HepG2 (cell line): ENCODE data around the gene AUTS2. TPM values are rescaled to one million over a fixed set of nuclear protein-coding genes. Genes with fewer than 3 reads are reported as not detected.
A peak's percentile ranks its signal among the peaks of the same experiment; 100 is the strongest.
"Not testable (repeated sequence)": the region's sequence is repeated elsewhere in the genome, so short reads cannot be mapped to it uniquely, and the experiment has no call there.

Source experiments
- ATAC-seq: fragments of 200-7000 bp; cut with Tn5 transposase; 3 replicates; pipeline ENCODE4 v1.9.1; 2020; ENCODE audit warnings: mild to moderate bottlenecking, moderate library complexity
- BruUV-seq: library from RNA; stranded (reverse); fragments of 400-500 nt; replicated peaks from 2 replicates; lab custom pipeline; 2021; lab: Mats Ljungman, UMichigan
- CTCF ChIA-PET: fragments of 300-600 bp; formaldehyde crosslinking; extraction: SDS; loops from one replicate; lab custom pipeline; 2021; ENCODE audit warnings: low total read pairs, inconsistent platforms, low intra/inter-chr PET ratio; lab: Yijun Ruan, JAX
- POLR2A ChIA-PET: fragments of 350-600 bp; sonication (Branson Sonifier 250); formaldehyde crosslinking; loops from one replicate; lab custom pipeline; 2020; ENCODE audit warnings: antibody characterized with exemption, inconsistent platforms; lab: Yijun Ruan, JAX
- DNase-seq: peaks from one replicate; pipeline ENCODE4 v3.0.0-alpha.2; 2015; ENCODE audit warnings: low spot score
- FAIRE-seq: peaks from 3 replicates; lab custom pipeline; 2011; peaks lifted over from hg19 to GRCh38; lab: Jason Lieb, UNC
- H2AFZ ChIP-seq: one replicate; pipeline ENCODE4 v1.6.1; 2011; ENCODE audit warnings: low read length, inconsistent platforms
- H3K27ac ChIP-seq: fragments of 300-600 bp; 3 replicates; pipeline ENCODE4 v1.8.0; 2011; ENCODE audit warnings: mixed run types, mild to moderate bottlenecking, mixed read lengths, low read length, inconsistent platforms; ENCODE audit not compliant: insufficient read depth; ENCODE audit errors: extremely low read length
- H3K27me3 ChIP-seq, 2 experiments: fragments of 200-600 bp in 1 of 2; 2 replicates in 1 of 2; 3 replicates in 1 of 2; pipeline versions ENCODE4 v1.6.0 to v1.8.0; 2011; ENCODE audit warnings: low read length in 2 of 2, mild to moderate bottlenecking in 2 of 2, moderate library complexity in 2 of 2, inconsistent platforms in 1 of 2; ENCODE audit not compliant: insufficient read depth in 2 of 2, control insufficient read depth in 1 of 2
- H3K36me3 ChIP-seq, 2 experiments: fragments of 200-600 bp in 1 of 2; replicated peaks in 1 of 2; 2 replicates in 1 of 2; 3 replicates in 1 of 2; pipeline versions ENCODE4 v1.5.1 to v1.8.0; 2011; ENCODE audit warnings: low read length in 2 of 2, inconsistent platforms in 1 of 2; ENCODE audit not compliant: insufficient read depth in 2 of 2, control insufficient read depth in 1 of 2
- H3K4me1 ChIP-seq: 2 replicates; pipeline ENCODE4 v1.5.1; 2012; ENCODE audit warnings: low read length, inconsistent platforms; ENCODE audit not compliant: insufficient read depth
- H3K4me2 ChIP-seq: 2 replicates; pipeline ENCODE4 v1.6.0; 2011; ENCODE audit warnings: low read depth, low read length, inconsistent platforms
- H3K4me3 ChIP-seq, 3 experiments: fragments of 200-600 bp in 1 of 3; sonication (generic), shearing (Covaris generic) in 1 of 3; replicated peaks in 1 of 3; 2 replicates each; pipeline ENCODE4 v1.5.1; 2011 to 2016; ENCODE audit warnings: low read length in 3 of 3, inconsistent platforms in 2 of 3, low read depth in 2 of 3, mild to moderate bottlenecking in 2 of 3, control low read depth in 1 of 3, mixed read lengths in 1 of 3; ENCODE audit not compliant: insufficient read depth in 1 of 3
- H3K79me2 ChIP-seq: one replicate; pipeline ENCODE4 v1.6.1; 2011; ENCODE audit warnings: low read length, inconsistent platforms; ENCODE audit not compliant: insufficient read depth
- H3K9ac ChIP-seq: 2 replicates; pipeline ENCODE4 v1.6.0; 2011; ENCODE audit warnings: mild to moderate bottlenecking, low read depth, low read length, inconsistent platforms; ENCODE audit not compliant: insufficient read depth
- H3K9me3 ChIP-seq: 2 replicates; pipeline ENCODE4 v1.5.1; 2012; ENCODE audit warnings: mild to moderate bottlenecking, low read length
- H4K20me1 ChIP-seq: 2 replicates; pipeline ENCODE4 v1.6.0; 2011; ENCODE audit warnings: inconsistent platforms, mild to moderate bottlenecking, low read length, moderate library complexity; ENCODE audit not compliant: insufficient read depth
- ERF ChIP-seq: IDR thresholded peaks from 2 replicates; pipeline ENCODE4 v1.6.1; 2018; ENCODE audit warnings: missing biosample characterization, missing genetic modification reagents
- HOXA9 ChIP-seq: sonication (generic); formaldehyde crosslinking; IDR thresholded peaks from 2 replicates; pipeline ENCODE4 v1.8.1; 2022; ENCODE audit warnings: missing genetic modification reagents, mild to moderate bottlenecking, moderate library complexity, borderline replicate concordance
- MAFF ChIP-seq: IDR thresholded peaks from 2 replicates; pipeline ENCODE4 v1.6.1; 2011; ENCODE audit warnings: low read depth, low read length, improper control_type of control experiment
- MAFK ChIP-seq, 2 experiments: IDR thresholded peaks in 1 of 2; conservative IDR thresholded peaks in 1 of 2; 2 replicates each; pipeline ENCODE4 v1.6.1; 2011; ENCODE audit warnings: improper control_type of control experiment in 2 of 2, low read length in 2 of 2
- NFYB ChIP-seq: sonication (generic); formaldehyde crosslinking; IDR thresholded peaks from 2 replicates; pipeline ENCODE4 v1.4.0; 2020; ENCODE audit warnings: missing genetic modification reagents
- NRL ChIP-seq: sonication (generic); formaldehyde crosslinking; IDR thresholded peaks from 2 replicates; pipeline ENCODE4 v1.5.0; 2020; ENCODE audit warnings: missing genetic modification reagents, mild to moderate bottlenecking, moderate library complexity, borderline replicate concordance
- RBFOX2 ChIP-seq: fragments of 200-400 bp; formaldehyde crosslinking; IDR thresholded peaks from 2 replicates; pipeline ENCODE4 v1.6.1; 2017; ENCODE audit warnings: low read depth, mild to moderate bottlenecking, low read length
- SMC3 ChIP-seq: IDR thresholded peaks from 2 replicates; pipeline ENCODE4 v1.6.1; 2011; ENCODE audit warnings: low read length, improper control_type of control experiment
- STAG1 ChIP-seq: sonication (generic); formaldehyde crosslinking; IDR thresholded peaks from 2 replicates; pipeline ENCODE4 v1.4.0; 2020; ENCODE audit warnings: missing genetic modification reagents
- ZNF605 ChIP-seq: sonication (generic); formaldehyde crosslinking; IDR thresholded peaks from 2 replicates; pipeline ENCODE4 v1.8.0; 2022; ENCODE audit warnings: mild to moderate bottlenecking, missing genetic modification reagents
- WGBS: methylation state at CpG from one replicate; pipeline ENCODE4 v1.1.6; 2017; ENCODE audit warnings: low lambda C conversion rate; 5-methylcytosine and 5-hydroxymethylcytosine counted together
- in situ Hi-C: cut with HindIII; loops from 2 replicates; pipeline ENCODE4 v1.10.0; 2017; ENCODE audit warnings: low pct_unique_long_range_greater_than_20kb; ENCODE audit not compliant: extremely low pct_ligation_motif_present
- intact Hi-C: fragments of 100-400 bp; cut with micrococcal nuclease; formaldehyde crosslinking; loops from one replicate; pipeline ENCODE4 v1.10.0; 2022; ENCODE audit not compliant: unreplicated experiment
- polyA plus RNA-seq, 8 experiments: library from polyadenylated mRNA; depleted of rRNA in 3 of 8; stranded (reverse) in 7 of 8; unstranded in 1 of 8; fragments of >200 nt; fragmentation: Illumina TruSeq in 4 of 8; extraction: Trizol in 4 of 8; gene quantifications; 2 replicates each; pipeline versions ENCODE4 v1.2.1 to v1.2.3, GENCODE V29; 2011 to 2016; ENCODE audit warnings: low read depth in 4 of 8, missing spikeins in 1 of 8, mixed read lengths in 1 of 8; ENCODE audit not compliant: insufficient read depth in 1 of 8
- total RNA-seq, 5 experiments: library from RNA; depleted of rRNA; stranded (reverse); fragments of >200 nt; fragmentation: Illumina TruSeq; extraction: Trizol; gene quantifications; 2 replicates each; pipeline ENCODE4 v1.2.3, GENCODE V29; 2016; ENCODE audit warnings: low read depth in 1 of 5
- TF ChIP-seq, protein P1 (sequence below): IDR thresholded peaks from 2 replicates; pipeline ENCODE4 v1.6.1; 2016; ENCODE audit warnings: low read depth, control low read depth
- TF ChIP-seq, protein P2 (sequence below): sonication (generic); formaldehyde crosslinking; IDR thresholded peaks from 2 replicates; pipeline ENCODE4 v1.4.0; 2020; ENCODE audit warnings: missing genetic modification reagents, borderline replicate concordance
- TF ChIP-seq, protein P3 (sequence below): sonication (generic); formaldehyde crosslinking; IDR thresholded peaks from 2 replicates; pipeline ENCODE4 v1.8.1; 2023; ENCODE audit warnings: mild to moderate bottlenecking, missing genetic modification reagents, borderline replicate concordance

Gene AUTS2
- total and polyA plus RNA-seq, 2 of the 13 experiments (the other 11 are each of a cell fraction or from before 2014, with no cell fraction given) = 0.38 TPM; not detected in 1

DNA sequence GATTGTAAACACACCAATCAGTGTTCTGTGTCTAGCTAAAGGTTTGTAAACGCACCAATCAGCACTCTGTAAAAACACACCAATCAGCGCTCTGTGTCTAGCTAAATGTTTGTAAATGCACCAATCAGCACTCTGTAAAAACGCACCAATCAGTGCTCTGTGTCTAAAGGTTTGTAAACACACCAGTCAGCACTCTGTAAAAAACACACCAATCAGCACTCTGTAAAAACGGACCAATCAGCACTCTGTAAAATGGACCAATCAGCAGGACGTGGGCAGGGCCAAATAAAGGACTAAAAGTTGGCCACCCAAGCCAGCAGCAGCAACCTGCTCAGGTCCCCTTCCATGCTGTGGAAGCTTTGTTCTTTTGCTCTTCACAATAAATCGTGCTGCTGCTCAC lies 1224.2 kb downstream of the AUTS2 start:
- H2AFZ ChIP-seq, POLR2A ChIA-PET, DNase-seq, H3K27me3 ChIP-seq, H4K20me1 ChIP-seq, BruUV-seq, intact Hi-C loops, H3K36me3 ChIP-seq, CTCF ChIA-PET, ATAC-seq, H3K4me1 ChIP-seq, in situ Hi-C loops, H3K27ac ChIP-seq, FAIRE-seq, H3K4me2 ChIP-seq, H3K79me2 ChIP-seq, H3K9ac ChIP-seq, H3K9me3 ChIP-seq, H3K4me3 ChIP-seq: not testable (repeated sequence)
- 24% methylated on average over 5 of the region's 6 CpGs for WGBS
- TF ChIP-seq MAFF (0 out of 2 replicates have a peak, but pooled peaks have one; percentile 18), MAFK (conservative IDR thresholded peaks at IDR 0.05 in 1 of 2, IDR thresholded peaks at IDR 0.05 in 1 of 2; ENCODE audit: low read length in 2 of 2) (0 out of 4 replicates have a peak, but pooled peaks of 1 of the 2 experiments have one; percentile 10), NFYB (CRISPR knock-in tag) (0 out of 2 replicates have a peak, but pooled peaks have one; percentile 10)

DNA sequence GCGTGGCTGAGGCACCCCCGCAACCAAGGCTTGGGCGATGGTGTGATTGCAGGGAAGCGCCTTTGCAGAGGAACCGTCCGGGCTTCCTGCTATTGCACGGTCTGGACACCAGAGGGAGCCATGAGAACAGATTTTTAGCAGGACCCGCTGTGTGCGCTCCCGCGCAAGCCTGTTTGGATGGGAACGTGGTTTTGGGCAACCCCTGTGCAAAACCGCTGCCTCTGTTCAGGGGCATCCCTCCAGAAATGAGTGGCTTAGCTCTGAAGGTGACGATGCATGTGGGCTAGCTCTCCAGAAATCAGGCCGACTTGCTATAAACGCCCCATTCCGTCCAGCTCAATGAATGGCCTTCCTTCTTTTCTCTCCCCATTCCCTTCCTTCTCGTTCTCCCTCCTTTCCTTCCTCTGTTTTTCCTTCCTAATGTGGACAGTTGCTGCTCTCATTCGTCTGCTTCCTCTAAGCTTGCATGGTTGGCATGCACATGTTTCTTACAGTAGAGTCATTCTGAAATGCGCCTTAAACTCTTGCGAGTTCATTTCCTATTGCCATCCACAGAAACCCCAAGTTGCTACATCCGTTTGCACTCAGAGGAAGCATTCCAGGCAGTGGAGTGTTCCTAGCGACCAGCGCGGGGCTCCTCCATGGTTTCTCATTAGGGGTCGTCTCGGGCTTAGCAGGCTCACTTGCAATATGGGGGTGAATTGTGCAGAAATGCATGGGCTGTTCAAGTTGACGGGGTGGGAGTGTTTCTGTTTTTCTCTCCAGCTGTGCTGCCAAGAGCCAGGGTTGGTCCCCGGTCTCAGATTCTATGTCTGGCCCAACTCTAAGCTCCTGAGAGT lies 1231.2 kb downstream of the AUTS2 start:
- peak overlapping the region; percentile 30; the same call in 1 of the 2 replicates for H3K4me2 ChIP-seq
- peaks cover 21% of the 10 kb centered on the region for H3K4me1 ChIP-seq
- no peaks in the 10 kb centered on the region for H4K20me1 ChIP-seq
- BruUV-seq = no TSS peak
- no peak overlapping the region for H3K9ac ChIP-seq
- no peaks in the 10 kb centered on the region for H3K9me3 ChIP-seq
- H3K27me3 ChIP-seq = no peaks in the 10 kb centered on the region
- DNase-seq (peak; percentile 24), FAIRE-seq (peak; percentile 55), ATAC-seq (peak; percentile 87)
- intact Hi-C loops = loop anchor here (1.0 to 2.0 kb wide), 3 partner anchors 27 to 907 kb away; no protein-coding TSS in a partner anchor
- POLR2A ChIA-PET = interaction anchor here (1.5 kb wide), 1 partner anchor 9 kb away, joined by 4 read pairs; no protein-coding TSS in a partner anchor
- H3K27ac ChIP-seq = peak overlapping the region; percentile 68
- H3K79me2 ChIP-seq = no peaks in the 10 kb centered on the region
- WGBS = 46% methylated on average over 16 of the region's 29 CpGs
- in situ Hi-C loops = no loop called here
- H2AFZ ChIP-seq = no peak overlapping the region
- CTCF ChIA-PET = interaction anchor here (1.5 to 3.0 kb wide), 3 partner anchors 28 to 906 kb away, joined by 5 to 23 read pairs (median 15); no protein-coding TSS in a partner anchor
- no peak overlapping the region for H3K4me3 ChIP-seq
- no peaks in the 10 kb centered on the region for H3K36me3 ChIP-seq
- TF ChIP-seq SMC3 (peak; percentile 75; the same call in 1 of the 2 replicates), MAFF (no peak), HOXA9 (no peak), RBFOX2 (no peak), NRL (CRISPR knock-in tag) (no peak), STAG1 (CRISPR knock-in tag) (peak; percentile 91), ERF (CRISPR knock-in tag) (0 out of 2 replicates have a peak, but pooled peaks have one; percentile 26), ZNF605 (CRISPR knock-in tag) (0 out of 2 replicates have a peak, but pooled peaks have one; percentile 19)
- TF ChIP-seq, protein P1, sequence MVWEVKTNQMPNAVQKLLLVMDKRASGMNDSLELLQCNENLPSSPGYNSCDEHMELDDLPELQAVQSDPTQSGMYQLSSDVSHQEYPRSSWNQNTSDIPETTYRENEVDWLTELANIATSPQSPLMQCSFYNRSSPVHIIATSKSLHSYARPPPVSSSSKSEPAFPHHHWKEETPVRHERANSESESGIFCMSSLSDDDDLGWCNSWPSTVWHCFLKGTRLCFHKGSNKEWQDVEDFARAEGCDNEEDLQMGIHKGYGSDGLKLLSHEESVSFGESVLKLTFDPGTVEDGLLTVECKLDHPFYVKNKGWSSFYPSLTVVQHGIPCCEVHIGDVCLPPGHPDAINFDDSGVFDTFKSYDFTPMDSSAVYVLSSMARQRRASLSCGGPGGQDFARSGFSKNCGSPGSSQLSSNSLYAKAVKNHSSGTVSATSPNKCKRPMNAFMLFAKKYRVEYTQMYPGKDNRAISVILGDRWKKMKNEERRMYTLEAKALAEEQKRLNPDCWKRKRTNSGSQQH (CRISPR knock-in tag) = no peak
- TF ChIP-seq, protein P2, sequence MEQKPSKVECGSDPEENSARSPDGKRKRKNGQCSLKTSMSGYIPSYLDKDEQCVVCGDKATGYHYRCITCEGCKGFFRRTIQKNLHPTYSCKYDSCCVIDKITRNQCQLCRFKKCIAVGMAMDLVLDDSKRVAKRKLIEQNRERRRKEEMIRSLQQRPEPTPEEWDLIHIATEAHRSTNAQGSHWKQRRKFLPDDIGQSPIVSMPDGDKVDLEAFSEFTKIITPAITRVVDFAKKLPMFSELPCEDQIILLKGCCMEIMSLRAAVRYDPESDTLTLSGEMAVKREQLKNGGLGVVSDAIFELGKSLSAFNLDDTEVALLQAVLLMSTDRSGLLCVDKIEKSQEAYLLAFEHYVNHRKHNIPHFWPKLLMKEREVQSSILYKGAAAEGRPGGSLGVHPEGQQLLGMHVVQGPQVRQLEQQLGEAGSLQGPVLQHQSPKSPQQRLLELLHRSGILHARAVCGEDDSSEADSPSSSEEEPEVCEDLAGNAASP (CRISPR knock-in tag) = no peak
- TF ChIP-seq, protein P3, sequence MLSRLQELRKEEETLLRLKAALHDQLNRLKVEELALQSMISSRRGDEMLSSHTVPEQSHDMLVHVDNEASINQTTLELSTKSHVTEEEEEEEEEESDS (CRISPR knock-in tag) = no peak
